Astrocyte (in vitro differentiated cells and primary cell): ENCODE results near the gene UCK1. TPM values are rescaled to one million over a fixed set of nuclear protein-coding genes. Genes with fewer than 3 reads are reported as not detected.
A peak's percentile ranks its signal among the peaks of the same experiment; 100 is the strongest.

Experiments used
- DNase-seq: peaks from one replicate; pipeline ENCODE4 v3.0.0-alpha.2; 2010; ENCODE audit warnings: low read depth
- FAIRE-seq: peaks from 2 replicates; lab custom pipeline; 2011; peaks lifted over from hg19 to GRCh38; lab: Jason Lieb, UNC
- H2AFZ ChIP-seq: 2 replicates; pipeline ENCODE4 v1.6.0; 2012; ENCODE audit warnings: low read depth, low read length, inconsistent platforms
- H3K27ac ChIP-seq: 2 replicates; pipeline ENCODE4 v1.5.1; 2011; ENCODE audit warnings: low read depth, low read length, inconsistent platforms
- H3K27me3 ChIP-seq: 2 replicates; pipeline ENCODE4 v1.6.0; 2011; ENCODE audit warnings: low read length, inconsistent platforms; ENCODE audit not compliant: insufficient read depth
- H3K36me3 ChIP-seq: 2 replicates; pipeline ENCODE4 v1.5.1; 2011; ENCODE audit warnings: low read length, inconsistent platforms; ENCODE audit not compliant: insufficient read depth
- H3K4me1 ChIP-seq: 2 replicates; pipeline ENCODE4 v1.5.1; 2011; ENCODE audit warnings: low read length, inconsistent platforms; ENCODE audit not compliant: insufficient read depth
- H3K4me2 ChIP-seq: 2 replicates; pipeline ENCODE4 v1.6.0; 2012; ENCODE audit warnings: low read length, inconsistent platforms
- H3K4me3 ChIP-seq: 2 replicates; pipeline ENCODE4 v1.5.1; 2011; ENCODE audit warnings: low read depth, mild to moderate bottlenecking, low read length, inconsistent platforms; ENCODE audit not compliant: insufficient read depth
- H3K79me2 ChIP-seq: 2 replicates; pipeline ENCODE4 v1.6.0; 2012; ENCODE audit warnings: mild to moderate bottlenecking, low read length, inconsistent platforms; ENCODE audit not compliant: insufficient read depth
- H3K9ac ChIP-seq: 2 replicates; pipeline ENCODE4 v1.6.0; 2012; ENCODE audit warnings: mild to moderate bottlenecking, low read length, inconsistent platforms
- H3K9me3 ChIP-seq: 2 replicates; pipeline ENCODE4 v1.5.1; 2012; ENCODE audit warnings: low read depth, mild to moderate bottlenecking, low read length, inconsistent platforms; ENCODE audit not compliant: insufficient read depth
- H4K20me1 ChIP-seq: 2 replicates; pipeline ENCODE4 v1.6.0; 2012; ENCODE audit warnings: low read length, inconsistent platforms; ENCODE audit not compliant: insufficient read depth
- H3K27ac Mint-ChIP-seq: one replicate; pipeline ENCODE4 v1.8.0; 2021; ENCODE audit warnings: mild to moderate bottlenecking, mixed read lengths; ENCODE audit not compliant: unreplicated experiment
- H3K27me3 Mint-ChIP-seq: one replicate; pipeline ENCODE4 v1.8.0; 2021; ENCODE audit warnings: low read depth, mixed read lengths; ENCODE audit not compliant: unreplicated experiment
- H3K36me3 Mint-ChIP-seq: one replicate; pipeline ENCODE4 v1.8.0; 2021; ENCODE audit warnings: low read depth, mixed read lengths; ENCODE audit not compliant: unreplicated experiment
- H3K4me1 Mint-ChIP-seq: one replicate; pipeline ENCODE4 v1.8.0; 2021; ENCODE audit warnings: low read depth, mixed read lengths; ENCODE audit not compliant: unreplicated experiment
- H3K4me3 Mint-ChIP-seq: one replicate; pipeline ENCODE4 v1.8.0; 2021; ENCODE audit warnings: mild to moderate bottlenecking, moderate library complexity, mixed read lengths; ENCODE audit not compliant: unreplicated experiment
- H3K9me3 Mint-ChIP-seq: one replicate; pipeline ENCODE4 v1.8.0; 2021; ENCODE audit warnings: mild to moderate bottlenecking, mixed read lengths; ENCODE audit not compliant: unreplicated experiment
- CTCF ChIP-seq: IDR thresholded peaks from 2 replicates; pipeline ENCODE4 v1.5.1; 2011; ENCODE audit warnings: low read depth, mild to moderate bottlenecking, inconsistent platforms, low read length, moderate library complexity; ENCODE audit not compliant: insufficient read depth
- EZH2 ChIP-seq: IDR thresholded peaks from 2 replicates; pipeline ENCODE4 v1.6.1; 2012; ENCODE audit warnings: mild to moderate bottlenecking, low read length, inconsistent platforms; ENCODE audit not compliant: insufficient read depth
- total RNA-seq: library from RNA; stranded (reverse); gene quantifications from 2 replicates; pipeline ENCODE4 v1.2.1, GENCODE V29; 2021

The UCK1 gene
- total RNA-seq, 1 donor from 2014 or later = 15.4 TPM

GRCh38 chr9:131494296-131494870, 36.7 kb downstream of the UCK1 start:
- H3K4me1 ChIP-seq = no peaks in the 10 kb centered on the region
- Mint-ChIP-seq H3K27me3 (no peaks in the 10 kb centered on the region), H3K36me3 (peaks cover 42% of the 10 kb centered on the region), H3K27ac (peak overlapping the region; percentile 50), H3K9me3 (no peaks in the 10 kb centered on the region), H3K4me3 (no peak overlapping the region), H3K4me1 (no peaks in the 10 kb centered on the region)
- DNase-seq = no peak
- FAIRE-seq = no peak
- no peak for TF ChIP-seq EZH2
- no peak for TF ChIP-seq CTCF
- H3K4me2 ChIP-seq = no peak overlapping the region
- peaks cover 63% of the 10 kb centered on the region for H3K36me3 ChIP-seq
- H3K4me3 ChIP-seq = no peak overlapping the region
- no peak overlapping the region for H2AFZ ChIP-seq
- no peak overlapping the region for H3K27ac ChIP-seq
- peaks cover 98% of the 10 kb centered on the region for H4K20me1 ChIP-seq
- H3K27me3 ChIP-seq = no peaks in the 10 kb centered on the region
- no peaks in the 10 kb centered on the region for H3K9me3 ChIP-seq
- no peak overlapping the region for H3K9ac ChIP-seq
- H3K79me2 ChIP-seq = peaks cover 14% of the 10 kb centered on the region

GRCh38 chr9:131492070-131492469, 39.0 kb downstream of the UCK1 start:
- no peak overlapping the region for H3K4me2 ChIP-seq
- Mint-ChIP-seq H3K27me3 (no peaks in the 10 kb centered on the region), H3K9me3 (no peaks in the 10 kb centered on the region), H3K4me3 (no peak overlapping the region), H3K36me3 (peaks cover 45% of the 10 kb centered on the region), H3K27ac (peak overlapping the region; percentile 81), H3K4me1 (no peaks in the 10 kb centered on the region)
- H4K20me1 ChIP-seq = peaks cover 98% of the 10 kb centered on the region
- no peaks in the 10 kb centered on the region for H3K27me3 ChIP-seq
- TF ChIP-seq EZH2 (no peak), CTCF (no peak)
- H3K27ac ChIP-seq = no peak overlapping the region
- H3K9ac ChIP-seq = no peak overlapping the region
- no peaks in the 10 kb centered on the region for H3K9me3 ChIP-seq
- peaks cover 56% of the 10 kb centered on the region for H3K36me3 ChIP-seq
- H3K4me1 ChIP-seq = no peaks in the 10 kb centered on the region
- no peak overlapping the region for H2AFZ ChIP-seq
- DNase-seq (no peak), FAIRE-seq (no peak)
- H3K79me2 ChIP-seq = peaks cover 17% of the 10 kb centered on the region
- no peak overlapping the region for H3K4me3 ChIP-seq

- Mint-ChIP-seq H3K4me1 (peaks cover 3% of the 10 kb centered on the region), H3K27ac (no peak overlapping the region), H3K36me3 (peaks cover 43% of the 10 kb centered on the region)
Observed at GRCh38 chr9:131491001-131491710, 39.9 kb downstream of the UCK1 start.

More at GRCh38 chr9:131491001-131491710, 39.9 kb downstream of the UCK1 start:
- H2AFZ ChIP-seq = no peak overlapping the region
- no peak overlapping the region for H3K4me2 ChIP-seq
- Mint-ChIP-seq H3K27me3 (no peaks in the 10 kb centered on the region), H3K9me3 (no peaks in the 10 kb centered on the region), H3K4me3 (no peak overlapping the region)
- H3K9ac ChIP-seq = no peak overlapping the region
- H3K9me3 ChIP-seq = no peaks in the 10 kb centered on the region
- H3K36me3 ChIP-seq = peaks cover 58% of the 10 kb centered on the region
- no peaks in the 10 kb centered on the region for H3K27me3 ChIP-seq
- H3K4me1 ChIP-seq = no peaks in the 10 kb centered on the region
- FAIRE-seq = no peak
- peaks cover 98% of the 10 kb centered on the region for H4K20me1 ChIP-seq
- H3K4me3 ChIP-seq = no peak overlapping the region
- DNase-seq = no peak
- H3K27ac ChIP-seq = no peak overlapping the region
- peaks cover 22% of the 10 kb centered on the region for H3K79me2 ChIP-seq
- TF ChIP-seq EZH2 = no peak
- no peak for TF ChIP-seq CTCF
